ENCODE data around the gene MPC2.

- TF ChIP-seq, protein P1, sequence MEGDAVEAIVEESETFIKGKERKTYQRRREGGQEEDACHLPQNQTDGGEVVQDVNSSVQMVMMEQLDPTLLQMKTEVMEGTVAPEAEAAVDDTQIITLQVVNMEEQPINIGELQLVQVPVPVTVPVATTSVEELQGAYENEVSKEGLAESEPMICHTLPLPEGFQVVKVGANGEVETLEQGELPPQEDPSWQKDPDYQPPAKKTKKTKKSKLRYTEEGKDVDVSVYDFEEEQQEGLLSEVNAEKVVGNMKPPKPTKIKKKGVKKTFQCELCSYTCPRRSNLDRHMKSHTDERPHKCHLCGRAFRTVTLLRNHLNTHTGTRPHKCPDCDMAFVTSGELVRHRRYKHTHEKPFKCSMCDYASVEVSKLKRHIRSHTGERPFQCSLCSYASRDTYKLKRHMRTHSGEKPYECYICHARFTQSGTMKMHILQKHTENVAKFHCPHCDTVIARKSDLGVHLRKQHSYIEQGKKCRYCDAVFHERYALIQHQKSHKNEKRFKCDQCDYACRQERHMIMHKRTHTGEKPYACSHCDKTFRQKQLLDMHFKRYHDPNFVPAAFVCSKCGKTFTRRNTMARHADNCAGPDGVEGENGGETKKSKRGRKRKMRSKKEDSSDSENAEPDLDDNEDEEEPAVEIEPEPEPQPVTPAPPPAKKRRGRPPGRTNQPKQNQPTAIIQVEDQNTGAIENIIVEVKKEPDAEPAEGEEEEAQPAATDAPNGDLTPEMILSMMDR (IDR thresholded peaks at IDR 0.05): no peak
- no peak for TF ChIP-seq POLR2A (IDR thresholded peaks at IDR 0.05)
These were observed 19.9 kb downstream of the MPC2 start for GRCh38 chr1:167916766-167917511.
